ENCODE results near the gene OSBPL8.

DNA sequence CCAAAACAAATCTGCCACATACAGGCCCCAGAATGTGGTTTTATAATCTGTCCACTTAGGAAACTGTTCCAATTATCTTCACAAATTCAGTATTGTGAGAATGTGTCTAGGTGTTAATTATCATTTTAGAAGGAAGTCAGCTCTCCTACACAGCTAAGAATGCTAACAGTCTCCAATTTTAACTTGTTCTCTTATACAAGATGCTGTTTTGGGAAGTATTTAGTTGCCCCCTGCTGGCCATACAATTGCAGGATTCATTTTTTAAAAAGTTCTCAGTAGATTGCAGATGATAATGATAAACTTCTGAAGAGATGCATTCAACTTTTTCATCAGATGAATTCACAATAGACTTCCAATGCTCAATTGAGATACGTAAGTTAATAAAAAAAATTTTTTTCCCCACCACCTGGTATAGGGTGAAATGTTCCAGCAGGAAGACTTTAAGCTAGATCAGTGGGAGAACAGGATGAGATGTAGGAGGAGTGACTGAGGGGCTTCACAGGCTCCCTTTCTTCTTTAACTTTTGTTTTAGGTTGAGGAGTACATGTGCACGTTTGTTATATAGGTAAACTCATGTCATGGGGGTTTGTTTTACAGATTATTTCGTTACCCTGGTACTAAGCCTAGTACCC, 27.3 kb upstream of the OSBPL8 start:
- TF ChIP-seq, protein P1, sequence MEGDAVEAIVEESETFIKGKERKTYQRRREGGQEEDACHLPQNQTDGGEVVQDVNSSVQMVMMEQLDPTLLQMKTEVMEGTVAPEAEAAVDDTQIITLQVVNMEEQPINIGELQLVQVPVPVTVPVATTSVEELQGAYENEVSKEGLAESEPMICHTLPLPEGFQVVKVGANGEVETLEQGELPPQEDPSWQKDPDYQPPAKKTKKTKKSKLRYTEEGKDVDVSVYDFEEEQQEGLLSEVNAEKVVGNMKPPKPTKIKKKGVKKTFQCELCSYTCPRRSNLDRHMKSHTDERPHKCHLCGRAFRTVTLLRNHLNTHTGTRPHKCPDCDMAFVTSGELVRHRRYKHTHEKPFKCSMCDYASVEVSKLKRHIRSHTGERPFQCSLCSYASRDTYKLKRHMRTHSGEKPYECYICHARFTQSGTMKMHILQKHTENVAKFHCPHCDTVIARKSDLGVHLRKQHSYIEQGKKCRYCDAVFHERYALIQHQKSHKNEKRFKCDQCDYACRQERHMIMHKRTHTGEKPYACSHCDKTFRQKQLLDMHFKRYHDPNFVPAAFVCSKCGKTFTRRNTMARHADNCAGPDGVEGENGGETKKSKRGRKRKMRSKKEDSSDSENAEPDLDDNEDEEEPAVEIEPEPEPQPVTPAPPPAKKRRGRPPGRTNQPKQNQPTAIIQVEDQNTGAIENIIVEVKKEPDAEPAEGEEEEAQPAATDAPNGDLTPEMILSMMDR (conservative IDR thresholded peaks at IDR 0.05 in 1 of 2, IDR thresholded peaks at IDR 0.05 in 1 of 2; ENCODE audit: low read depth in 1 of 2, low read length in 2 of 2) = peak; percentile 55 to 71
- no peak for TF ChIP-seq EZH2 (IDR thresholded peaks at IDR 0.05; ENCODE audit: low read length, missing control alignments)
